Astrocyte (in vitro differentiated cells and primary cell): ENCODE results near the gene TNRC18.

Experiments used
- EZH2 ChIP-seq: IDR thresholded peaks from 2 replicates; pipeline ENCODE4 v1.6.1; 2012; ENCODE audit warnings: mild to moderate bottlenecking, low read length, inconsistent platforms; ENCODE audit not compliant: insufficient read depth
- TF ChIP-seq, protein P1 (sequence below): IDR thresholded peaks from 2 replicates; pipeline ENCODE4 v1.5.1; 2011; ENCODE audit warnings: low read depth, mild to moderate bottlenecking, inconsistent platforms, low read length, moderate library complexity; ENCODE audit not compliant: insufficient read depth

DNA sequence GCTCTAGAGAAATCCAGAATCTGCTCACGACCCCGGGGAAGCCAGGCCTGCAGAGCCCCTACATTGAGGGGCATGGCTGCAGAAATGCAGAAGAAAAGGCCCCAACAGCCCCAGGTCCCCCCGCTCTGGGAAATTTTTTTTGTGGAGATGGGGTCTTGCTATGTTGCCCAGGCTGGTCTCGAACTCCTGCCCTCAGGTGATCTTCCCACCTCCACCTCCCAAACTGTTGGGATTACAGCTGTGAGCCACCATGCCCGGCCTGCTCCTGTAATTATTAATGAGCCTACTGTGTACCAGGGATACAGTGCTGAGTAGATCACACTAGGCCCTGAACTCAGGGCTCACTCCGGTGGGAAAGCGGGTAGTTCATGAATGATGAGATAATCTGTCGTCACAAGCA, 29.9 kb downstream of the TNRC18 start:
- TF ChIP-seq, protein P1, sequence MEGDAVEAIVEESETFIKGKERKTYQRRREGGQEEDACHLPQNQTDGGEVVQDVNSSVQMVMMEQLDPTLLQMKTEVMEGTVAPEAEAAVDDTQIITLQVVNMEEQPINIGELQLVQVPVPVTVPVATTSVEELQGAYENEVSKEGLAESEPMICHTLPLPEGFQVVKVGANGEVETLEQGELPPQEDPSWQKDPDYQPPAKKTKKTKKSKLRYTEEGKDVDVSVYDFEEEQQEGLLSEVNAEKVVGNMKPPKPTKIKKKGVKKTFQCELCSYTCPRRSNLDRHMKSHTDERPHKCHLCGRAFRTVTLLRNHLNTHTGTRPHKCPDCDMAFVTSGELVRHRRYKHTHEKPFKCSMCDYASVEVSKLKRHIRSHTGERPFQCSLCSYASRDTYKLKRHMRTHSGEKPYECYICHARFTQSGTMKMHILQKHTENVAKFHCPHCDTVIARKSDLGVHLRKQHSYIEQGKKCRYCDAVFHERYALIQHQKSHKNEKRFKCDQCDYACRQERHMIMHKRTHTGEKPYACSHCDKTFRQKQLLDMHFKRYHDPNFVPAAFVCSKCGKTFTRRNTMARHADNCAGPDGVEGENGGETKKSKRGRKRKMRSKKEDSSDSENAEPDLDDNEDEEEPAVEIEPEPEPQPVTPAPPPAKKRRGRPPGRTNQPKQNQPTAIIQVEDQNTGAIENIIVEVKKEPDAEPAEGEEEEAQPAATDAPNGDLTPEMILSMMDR: no peak
- no peak for TF ChIP-seq EZH2
